ENCODE data around the gene CAB39L. TPM values are rescaled to one million over a fixed set of nuclear protein-coding genes. Genes with fewer than 3 reads are reported as not detected.

The CAB39L gene
- total RNA-seq, 1 experiment from 2014 or later, result 3.2 TPM

GRCh38 chr13:49292742-49293486 is 150.9 kb downstream of the CAB39L start:
- Mint-ChIP-seq H3K4me3 (ENCODE audit: low read depth, unreplicated experiment) (no peak overlapping the region), H3K4me1 (ENCODE audit: low read depth, unreplicated experiment) (no peaks in the 10 kb centered on the region), H3K9me3 (ENCODE audit: low read depth, unreplicated experiment) (no peaks in the 10 kb centered on the region), H3K27ac (ENCODE audit: unreplicated experiment) (no peak overlapping the region), H3K36me3 (ENCODE audit: insufficient read depth, unreplicated experiment) (no peaks in the 10 kb centered on the region), H3K27me3 (ENCODE audit: unreplicated experiment) (no peaks in the 10 kb centered on the region)
- CTCF ChIA-PET, result no interaction called here
- no peak for TF ChIP-seq CTCF (IDR thresholded peaks at IDR 0.05; ENCODE audit: unreplicated experiment)
- intact Hi-C loops (cut with micrococcal nuclease; ENCODE audit: unreplicated experiment), result no loop called here
- DNase-seq, result no peak
- no TSS peak for BruUV-seq (replicated peaks)

GRCh38 chr13:49288458-49288857 is 155.4 kb downstream of the CAB39L start:
- Mint-ChIP-seq H3K9me3 (ENCODE audit: low read depth, unreplicated experiment) (no peaks in the 10 kb centered on the region), H3K4me3 (ENCODE audit: low read depth, unreplicated experiment) (no peak overlapping the region), H3K4me1 (ENCODE audit: low read depth, unreplicated experiment) (no peaks in the 10 kb centered on the region), H3K27me3 (ENCODE audit: unreplicated experiment) (no peaks in the 10 kb centered on the region), H3K27ac (ENCODE audit: unreplicated experiment) (no peak overlapping the region), H3K36me3 (ENCODE audit: insufficient read depth, unreplicated experiment) (no peaks in the 10 kb centered on the region)
- TF ChIP-seq CTCF (IDR thresholded peaks at IDR 0.05; ENCODE audit: unreplicated experiment), result no peak
- CTCF ChIA-PET, result interaction anchor here (0.6 kb wide), 1 partner anchor 1517 kb away, joined by 5 read pairs; no protein-coding TSS in a partner anchor
- DNase-seq, result no peak
- intact Hi-C loops (cut with micrococcal nuclease; ENCODE audit: unreplicated experiment), result no loop called here
- BruUV-seq (replicated peaks), result no TSS peak

- intact Hi-C loops (cut with micrococcal nuclease; ENCODE audit: unreplicated experiment), result no loop called here
Measured at GRCh38 chr13:49287995-49288394, 155.9 kb downstream of the CAB39L start.

GRCh38 chr13:49279885-49280284 is 164.0 kb downstream of the CAB39L start:
- CTCF ChIA-PET, result no interaction called here
- no peak for DNase-seq
- Mint-ChIP-seq H3K27me3 (ENCODE audit: unreplicated experiment) (no peaks in the 10 kb centered on the region), H3K9me3 (ENCODE audit: low read depth, unreplicated experiment) (no peaks in the 10 kb centered on the region), H3K27ac (ENCODE audit: unreplicated experiment) (no peak overlapping the region), H3K4me1 (ENCODE audit: low read depth, unreplicated experiment) (no peaks in the 10 kb centered on the region), H3K36me3 (ENCODE audit: insufficient read depth, unreplicated experiment) (no peaks in the 10 kb centered on the region), H3K4me3 (ENCODE audit: low read depth, unreplicated experiment) (no peak overlapping the region)
- intact Hi-C loops (cut with micrococcal nuclease; ENCODE audit: unreplicated experiment), result loop anchor here (2.0 kb wide), 1 partner anchor 181 kb away; no protein-coding TSS in a partner anchor
- BruUV-seq (replicated peaks), result no TSS peak
- TF ChIP-seq CTCF (IDR thresholded peaks at IDR 0.05; ENCODE audit: unreplicated experiment), result no peak

More at GRCh38 chr13:49287995-49288394, 155.9 kb downstream of the CAB39L start:
- BruUV-seq (replicated peaks), result no TSS peak
- H3K36me3 Mint-ChIP-seq (ENCODE audit: insufficient read depth, unreplicated experiment), result no peaks in the 10 kb centered on the region
- DNase-seq, result no peak
- H3K9me3 Mint-ChIP-seq (ENCODE audit: low read depth, unreplicated experiment), result no peaks in the 10 kb centered on the region
- H3K27me3 Mint-ChIP-seq (ENCODE audit: unreplicated experiment), result no peaks in the 10 kb centered on the region
- no peaks in the 10 kb centered on the region for H3K4me1 Mint-ChIP-seq (ENCODE audit: low read depth, unreplicated experiment)
- no peak for TF ChIP-seq CTCF (IDR thresholded peaks at IDR 0.05; ENCODE audit: unreplicated experiment)
- H3K27ac Mint-ChIP-seq (ENCODE audit: unreplicated experiment), result no peak overlapping the region
- CTCF ChIA-PET, result no interaction called here
- no peak overlapping the region for H3K4me3 Mint-ChIP-seq (ENCODE audit: low read depth, unreplicated experiment)
